Naive thymus-derived CD8-positive, alpha-beta T cell (primary cell): ENCODE measurements around the gene PCDHGB7. TPM values are rescaled to one million over a fixed set of nuclear protein-coding genes. Genes with fewer than 3 reads are reported as not detected.
A peak's percentile ranks its signal among the peaks of the same experiment; 100 is the strongest.
"Not testable (repeated sequence)": the region's sequence is repeated elsewhere in the genome, so short reads cannot be mapped to it uniquely, and the experiment has no call there.

Experiments
- ATAC-seq, 2 donors: fragments of 150-1000 bp; cut with Tn5 transposase in 1 of 2; sonication (Bioruptor Pico), chemical (Tn5 transposase) in 1 of 2; 1 replicate in 1 of 2; 2 replicates in 1 of 2; pipeline ENCODE4 v1.10.0; 2021; ENCODE audit warnings: mild to moderate bottlenecking in 2 of 2, moderate library complexity in 2 of 2
- POLR2A ChIA-PET: fragments of 350-600 bp; sonication (Branson Sonifier 250); formaldehyde crosslinking; loops from one replicate; lab custom pipeline; 2021; ENCODE audit warnings: antibody characterized with exemption; lab: Charles Lee
- DNase-seq, 10 donors: peaks; one replicate each; pipeline versions ENCODE4 v3.0.0 to v3.0.0-alpha.2; 2020 to 2022
- H3K27ac Mint-ChIP-seq, 10 donors: one replicate each; pipeline ENCODE4 v1.8.0; 2020 to 2022; ENCODE audit warnings: mild to moderate bottlenecking in 10 of 10, mixed read lengths in 10 of 10, moderate library complexity in 4 of 10, inconsistent platforms in 1 of 10
- H3K27me3 Mint-ChIP-seq, 5 donors: one replicate each; pipeline ENCODE4 v1.8.0; 2021 to 2022; ENCODE audit warnings: mixed read lengths in 5 of 5
- H3K36me3 Mint-ChIP-seq, 3 donors: one replicate each; pipeline ENCODE4 v1.8.0; 2020 to 2022; ENCODE audit warnings: mixed read lengths in 3 of 3, mild to moderate bottlenecking in 2 of 3, inconsistent platforms in 1 of 3
- H3K4me1 Mint-ChIP-seq, 4 donors: one replicate each; pipeline ENCODE4 v1.8.0; 2021 to 2022; ENCODE audit warnings: mixed read lengths in 4 of 4
- H3K4me3 Mint-ChIP-seq, 10 donors: one replicate each; pipeline ENCODE4 v1.8.0; 2020 to 2022; ENCODE audit warnings: mild to moderate bottlenecking in 10 of 10, mixed read lengths in 10 of 10, moderate library complexity in 6 of 10, inconsistent platforms in 1 of 10
- H3K9me3 Mint-ChIP-seq, 9 donors: one replicate each; pipeline ENCODE4 v1.8.0; 2020 to 2022; ENCODE audit warnings: mixed read lengths in 9 of 9, mild to moderate bottlenecking in 3 of 9, inconsistent platforms in 1 of 9, moderate library complexity in 1 of 9
- polyA plus RNA-seq, 3 donors: library from polyadenylated mRNA; unstranded; fragments of 300-500 nt; fragmentation: Illumina TruSeq; gene quantifications; one replicate each; pipeline ENCODE4 v1.2.3, GENCODE V29; 2021
- total RNA-seq, 8 experiments: library from RNA in 2 of 8; stranded (reverse) in 2 of 8; gene quantifications; one replicate each; pipeline ENCODE4 v1.2.3 and lab custom pipeline; 2021 to 2026

The PCDHGB7 gene
- total and polyA plus RNA-seq, 5 experiments from 2014 or later: 0.16 to 0.25 TPM; not detected in 3

DNA sequence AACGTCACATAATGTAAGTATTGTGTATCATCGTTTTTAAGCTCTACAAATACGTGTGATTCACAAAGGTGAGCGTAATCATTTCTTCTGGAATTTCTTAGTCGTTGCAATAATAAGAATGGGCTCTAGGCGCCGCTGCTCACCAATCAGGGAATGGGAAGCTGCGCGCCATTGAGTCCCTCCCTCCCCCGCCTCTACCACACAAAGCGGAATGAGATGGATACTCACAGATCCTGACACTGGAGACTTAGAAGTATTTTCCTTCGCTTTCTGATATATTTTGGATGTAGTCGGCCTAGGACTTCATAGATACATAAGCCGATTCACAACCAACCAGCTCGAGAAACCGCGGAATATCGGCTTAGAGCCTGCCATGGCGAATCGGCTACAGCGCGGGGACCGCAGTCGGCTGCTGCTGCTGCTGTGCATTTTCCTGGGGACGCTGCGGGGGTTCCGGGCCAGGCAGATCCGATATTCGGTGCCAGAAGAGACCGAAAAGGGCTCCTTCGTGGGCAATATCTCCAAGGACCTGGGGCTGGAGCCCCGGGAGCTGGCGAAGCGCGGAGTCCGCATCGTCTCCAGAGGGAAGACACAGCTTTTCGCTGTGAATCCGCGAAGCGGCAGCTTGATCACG, 3.5 kb downstream of the PCDHGB7 start, which contains the start of gene PCDHGA11:
Gene PCDHGA11 (plus strand): TSS at position 197 of the 634 bp plus-strand sequence. CDS start 177 bp downstream, at position 374.
- Mint-ChIP-seq H3K27me3 (peaks cover 46 to 90% (median 68%) of the 10 kb centered on the region in 5 donors), H3K27ac (peak within 1 kb of the TSS in 2 of 10 donors; percentile 64 to 93), H3K4me1 (peaks cover 0 to 17% (median 5%) of the 10 kb centered on the region in 4 donors), H3K36me3 (peaks cover 31 to 54% (median 35%) of the 10 kb centered on the region in 3 donors), H3K9me3 (peaks cover 0 to 86% (median 36%) of the 10 kb centered on the region in 9 donors), H3K4me3 (peak within 1 kb of the TSS; percentile 50 to 85 (median 76))
- peak in 4 of 10 donors; percentile 20 to 42 (median 34) for DNase-seq
- peak; percentile 39 to 49 for ATAC-seq
- POLR2A ChIA-PET: no interaction called here

DNA sequence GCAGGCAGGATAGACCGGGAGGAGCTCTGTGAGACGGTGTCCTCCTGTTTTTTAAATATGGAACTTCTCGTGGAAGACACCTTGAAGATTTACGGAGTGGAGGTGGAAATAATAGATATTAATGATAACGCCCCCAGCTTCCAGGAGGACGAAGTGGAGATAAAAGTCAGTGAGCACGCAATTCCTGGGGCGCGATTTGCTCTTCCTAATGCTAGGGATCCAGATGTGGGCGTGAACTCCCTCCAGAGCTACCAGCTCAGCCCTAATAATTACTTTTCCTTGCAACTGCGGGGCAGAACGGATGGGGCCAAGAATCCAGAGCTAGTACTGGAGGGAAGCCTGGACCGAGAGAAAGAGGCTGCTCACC, 4.0 kb downstream of the PCDHGB7 start:
- peaks cover 44 to 90% (median 69%) of the 10 kb centered on the region in 5 donors for H3K27me3 Mint-ChIP-seq
- H3K4me3 Mint-ChIP-seq: peak overlapping the region; percentile 50 to 85 (median 74)
- POLR2A ChIA-PET: no interaction called here
- peaks cover 0 to 86% (median 36%) of the 10 kb centered on the region in 9 donors for H3K9me3 Mint-ChIP-seq
- peaks cover 31 to 58% (median 35%) of the 10 kb centered on the region in 3 donors for H3K36me3 Mint-ChIP-seq
- peaks cover 0 to 17% (median 5%) of the 10 kb centered on the region in 4 donors for H3K4me1 Mint-ChIP-seq
- peak overlapping the region in 2 of 10 donors; percentile 64 to 93 for H3K27ac Mint-ChIP-seq
- ATAC-seq (no peak), DNase-seq (no peak)

DNA sequence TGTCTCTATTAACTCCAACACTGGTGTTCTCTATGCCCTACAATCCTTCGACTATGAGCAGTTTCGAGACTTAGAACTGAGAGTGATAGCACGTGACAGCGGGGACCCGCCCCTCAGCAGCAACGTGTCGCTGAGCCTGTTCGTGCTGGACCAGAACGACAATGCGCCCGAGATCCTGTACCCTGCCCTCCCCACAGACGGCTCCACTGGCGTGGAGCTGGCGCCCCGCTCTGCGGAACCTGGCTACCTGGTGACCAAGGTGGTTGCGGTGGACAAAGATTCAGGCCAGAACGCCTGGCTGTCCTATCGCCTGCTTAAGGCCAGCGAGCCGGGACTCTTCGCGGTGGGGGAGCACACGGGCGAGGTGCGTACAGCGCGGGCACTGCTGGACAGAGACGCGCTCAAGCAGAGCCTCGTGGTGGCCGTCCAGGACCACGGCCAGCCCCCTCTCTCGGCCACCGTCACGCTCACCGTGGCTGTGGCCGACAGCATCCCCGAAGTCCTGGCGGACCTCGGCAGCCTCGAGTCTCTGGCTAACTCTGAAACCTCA, 5.3 kb downstream of the PCDHGB7 start:
- Mint-ChIP-seq H3K9me3 (peaks cover 0 to 87% (median 36%) of the 10 kb centered on the region in 9 donors), H3K4me1 (peaks cover 0 to 14% (median 5%) of the 10 kb centered on the region in 4 donors), H3K27ac (peak overlapping the region in 1 of 10 donors; percentile 40), H3K27me3 (peaks cover 49 to 91% (median 73%) of the 10 kb centered on the region in 5 donors), H3K4me3 (peak overlapping the region in 1 of 10 donors; percentile 42), H3K36me3 (peaks cover 30 to 64% (median 35%) of the 10 kb centered on the region in 3 donors)
- POLR2A ChIA-PET: no interaction called here
- DNase-seq (no peak), ATAC-seq (no peak)

DNA sequence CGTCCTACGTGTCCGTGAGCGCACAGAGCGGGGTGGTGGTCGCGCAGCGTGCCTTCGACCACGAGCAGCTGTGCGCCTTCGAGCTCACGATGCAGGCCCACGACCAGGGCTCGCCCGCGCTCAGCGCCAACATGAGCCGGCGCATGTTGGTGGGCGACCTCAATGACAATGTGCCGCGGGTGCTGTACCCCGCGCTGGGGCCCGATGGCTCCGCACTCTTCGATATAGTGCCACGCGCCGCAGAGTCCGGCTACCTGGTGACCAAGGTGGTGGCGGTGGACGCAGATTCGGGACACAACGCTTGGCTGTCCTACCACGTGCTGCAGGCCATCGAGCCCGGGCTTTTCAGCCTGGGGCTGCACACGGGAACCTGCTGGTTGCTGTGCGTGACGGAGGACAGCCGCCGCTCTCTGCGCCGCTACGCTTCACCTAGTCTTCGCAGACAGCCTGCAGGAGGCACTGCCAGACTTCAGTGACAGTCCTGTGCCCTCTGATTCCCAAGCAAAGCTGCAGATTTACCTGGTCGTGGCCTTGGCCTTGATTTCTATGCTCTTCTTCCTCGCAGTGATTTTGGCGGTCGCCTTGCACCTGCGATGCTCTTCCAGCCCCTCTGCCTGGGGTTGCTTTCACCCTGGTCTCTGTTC, 10.4 kb downstream of the PCDHGB7 start:
- POLR2A ChIA-PET: no interaction called here
- no peak for ATAC-seq
- no peak overlapping the region for H3K27ac Mint-ChIP-seq
- peaks cover 3 to 9% (median 7%) of the 10 kb centered on the region in 4 donors for H3K4me1 Mint-ChIP-seq
- DNase-seq: no peak
- peaks cover 18 to 57% (median 28%) of the 10 kb centered on the region in 3 donors for H3K36me3 Mint-ChIP-seq
- H3K9me3 Mint-ChIP-seq: peaks cover 16 to 77% (median 30%) of the 10 kb centered on the region in 9 donors
- H3K4me3 Mint-ChIP-seq: peak overlapping the region in 1 of 10 donors; percentile 56
- H3K27me3 Mint-ChIP-seq: peaks cover 46 to 82% (median 59%) of the 10 kb centered on the region in 5 donors

DNA sequence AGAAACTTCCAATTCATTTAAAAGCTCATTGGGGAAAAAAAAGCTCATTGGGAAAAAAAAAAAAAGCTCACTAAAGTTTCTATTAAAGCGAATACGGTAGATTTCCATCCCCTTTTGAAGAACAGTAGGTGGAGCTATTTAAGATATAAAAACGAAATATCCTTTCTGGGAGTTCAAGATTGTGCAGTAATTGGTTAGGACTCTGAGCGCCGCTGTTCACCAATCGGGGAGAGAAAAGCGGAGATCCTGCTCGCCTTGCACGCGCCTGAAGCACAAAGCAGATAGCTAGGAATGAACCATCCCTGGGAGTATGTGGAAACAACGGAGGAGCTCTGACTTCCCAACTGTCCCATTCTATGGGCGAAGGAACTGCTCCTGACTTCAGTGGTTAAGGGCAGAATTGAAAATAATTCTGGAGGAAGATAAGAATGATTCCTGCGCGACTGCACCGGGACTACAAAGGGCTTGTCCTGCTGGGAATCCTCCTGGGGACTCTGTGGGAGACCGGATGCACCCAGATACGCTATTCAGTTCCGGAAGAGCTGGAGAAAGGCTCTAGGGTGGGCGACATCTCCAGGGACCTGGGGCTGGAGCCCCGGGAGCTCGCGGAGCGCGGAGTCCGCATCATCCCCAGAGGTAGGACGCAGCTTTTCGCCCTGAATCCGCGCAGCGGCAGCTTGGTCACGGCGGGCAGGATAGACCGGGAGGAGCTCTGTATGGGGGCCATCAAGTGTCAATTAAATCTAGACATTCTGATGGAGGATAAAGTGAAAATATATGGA, 13.0 kb downstream of the PCDHGB7 start, which contains the start of gene PCDHGA12:
Gene PCDHGA12 (plus strand): TSS at position 176 of the 782 bp plus-strand sequence. CDS start 253 bp downstream, at position 429.
- H3K36me3 Mint-ChIP-seq: peaks cover 22 to 63% (median 35%) of the 10 kb centered on the region in 3 donors

DNA sequence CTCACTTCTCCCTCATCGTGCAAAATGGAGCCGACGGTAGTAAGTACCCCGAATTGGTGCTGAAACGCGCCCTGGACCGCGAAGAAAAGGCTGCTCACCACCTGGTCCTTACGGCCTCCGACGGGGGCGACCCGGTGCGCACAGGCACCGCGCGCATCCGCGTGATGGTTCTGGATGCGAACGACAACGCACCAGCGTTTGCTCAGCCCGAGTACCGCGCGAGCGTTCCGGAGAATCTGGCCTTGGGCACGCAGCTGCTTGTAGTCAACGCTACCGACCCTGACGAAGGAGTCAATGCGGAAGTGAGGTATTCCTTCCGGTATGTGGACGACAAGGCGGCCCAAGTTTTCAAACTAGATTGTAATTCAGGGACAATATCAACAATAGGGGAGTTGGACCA, 13.8 kb downstream of the PCDHGB7 start:
- POLR2A ChIA-PET: no interaction called here
- H3K36me3 Mint-ChIP-seq: peaks cover 22 to 58% (median 31%) of the 10 kb centered on the region in 3 donors
- no peak for DNase-seq
- peak overlapping the region in 1 of 10 donors; percentile 87 for H3K27ac Mint-ChIP-seq
- ATAC-seq: peak in 1 of 2 donors; percentile 17
- peaks cover 42 to 81% (median 57%) of the 10 kb centered on the region in 5 donors for H3K27me3 Mint-ChIP-seq
- H3K4me1 Mint-ChIP-seq: peaks cover 3 to 9% (median 7%) of the 10 kb centered on the region in 4 donors
- H3K4me3 Mint-ChIP-seq: peak overlapping the region in 9 of 10 donors; percentile 4 to 81 (median 59)
- peaks cover 14 to 74% (median 36%) of the 10 kb centered on the region in 9 donors for H3K9me3 Mint-ChIP-seq

More for the DNA sequence above, 13.0 kb downstream of the PCDHGB7 start, which contains the start of gene PCDHGA12:
- peak within 1 kb of the TSS; percentile 42 to 81 (median 70) for H3K4me3 Mint-ChIP-seq
- H3K4me1 Mint-ChIP-seq: peaks cover 3 to 9% (median 7%) of the 10 kb centered on the region in 4 donors
- DNase-seq (no peak), ATAC-seq (peak in 1 of 2 donors; percentile 57)
- peaks cover 16 to 79% (median 34%) of the 10 kb centered on the region in 9 donors for H3K9me3 Mint-ChIP-seq
- H3K27ac Mint-ChIP-seq: peak within 1 kb of the TSS in 3 of 10 donors; percentile 25 to 87 (median 61)
- POLR2A ChIA-PET: no interaction called here
- H3K27me3 Mint-ChIP-seq: peaks cover 45 to 81% (median 57%) of the 10 kb centered on the region in 5 donors

GRCh38 chr5:141432308-141432707, 14.8 kb downstream of the PCDHGB7 start:
- H3K4me3 Mint-ChIP-seq: peak overlapping the region in 1 of 10 donors; percentile 66
- H3K36me3 Mint-ChIP-seq: peaks cover 22 to 53% (median 37%) of the 10 kb centered on the region in 3 donors
- ATAC-seq, DNase-seq, POLR2A ChIA-PET, H3K4me1 Mint-ChIP-seq: not testable (repeated sequence)
- peaks cover 12 to 63% (median 36%) of the 10 kb centered on the region in 9 donors for H3K9me3 Mint-ChIP-seq
- peak overlapping the region in 1 of 10 donors; percentile 87 for H3K27ac Mint-ChIP-seq
- H3K27me3 Mint-ChIP-seq: peaks cover 33 to 81% (median 59%) of the 10 kb centered on the region in 5 donors

GRCh38 chr5:141432726-141433125, 15.2 kb downstream of the PCDHGB7 start:
- Mint-ChIP-seq H3K9me3 (peaks cover 12 to 62% (median 36%) of the 10 kb centered on the region in 9 donors), H3K4me3 (peak overlapping the region in 2 of 10 donors; percentile 28 to 47), H3K36me3 (peaks cover 22 to 53% (median 40%) of the 10 kb centered on the region in 3 donors), H3K27me3 (peaks cover 33 to 81% (median 56%) of the 10 kb centered on the region in 5 donors)
- ATAC-seq, H3K27ac Mint-ChIP-seq, POLR2A ChIA-PET, H3K4me1 Mint-ChIP-seq, DNase-seq: not testable (repeated sequence)

DNA sequence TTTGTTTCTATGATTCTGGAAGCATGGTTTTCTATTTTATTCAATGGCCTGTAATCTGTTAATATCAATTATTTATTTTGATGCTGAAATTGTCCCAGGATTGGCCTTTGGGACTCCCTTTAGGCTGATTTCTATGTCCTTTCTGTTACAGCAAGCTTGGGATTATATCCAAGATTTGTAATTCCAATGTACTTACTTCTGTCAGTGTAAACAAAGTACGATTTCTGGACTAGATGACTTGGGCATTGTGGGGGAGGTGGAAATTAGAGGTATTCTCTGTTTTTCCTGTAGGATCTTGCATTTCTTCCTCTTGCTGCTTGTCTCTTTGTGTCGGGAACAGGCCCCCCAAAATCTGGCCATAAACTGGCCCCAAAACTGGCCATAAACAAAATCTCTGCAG, 16.5 kb downstream of the PCDHGB7 start:
- no peak overlapping the region for H3K27ac Mint-ChIP-seq
- H3K27me3 Mint-ChIP-seq: peaks cover 30 to 70% (median 47%) of the 10 kb centered on the region in 5 donors
- peaks cover 9 to 54% (median 33%) of the 10 kb centered on the region in 9 donors for H3K9me3 Mint-ChIP-seq
- H3K4me3 Mint-ChIP-seq: no peak overlapping the region
- H3K4me1 Mint-ChIP-seq: peaks cover 3 to 9% (median 7%) of the 10 kb centered on the region in 4 donors
- peaks cover 20 to 46% (median 37%) of the 10 kb centered on the region in 3 donors for H3K36me3 Mint-ChIP-seq
- POLR2A ChIA-PET: no interaction called here
- ATAC-seq (no peak), DNase-seq (no peak)

DNA sequence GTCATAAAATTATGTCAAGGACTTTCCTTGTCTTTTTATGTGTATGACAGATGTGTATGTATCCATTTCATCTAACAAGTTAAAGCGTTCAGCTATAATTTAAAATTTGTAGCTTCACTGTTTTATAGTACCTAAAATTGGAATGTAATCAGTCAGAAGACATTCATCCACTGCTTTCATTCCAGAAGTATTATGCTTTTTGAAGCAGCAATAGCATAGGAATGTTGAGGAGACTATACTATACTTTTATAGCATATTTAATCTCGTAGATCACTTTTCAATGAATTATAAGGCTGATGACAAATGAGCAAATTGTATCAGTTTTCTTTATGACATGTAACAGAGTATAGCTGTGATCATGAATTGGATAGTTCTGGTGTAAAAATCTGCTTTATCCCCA, 19.7 kb downstream of the PCDHGB7 start:
- peaks cover 8 to 32% (median 18%) of the 10 kb centered on the region in 3 donors for H3K36me3 Mint-ChIP-seq
- no peak for ATAC-seq
- DNase-seq: no peak
- no peaks in the 10 kb centered on the region for H3K4me1 Mint-ChIP-seq
- H3K9me3 Mint-ChIP-seq: peaks cover 0 to 44% (median 24%) of the 10 kb centered on the region in 9 donors
- H3K27ac Mint-ChIP-seq: no peak overlapping the region
- peaks cover 19 to 60% (median 35%) of the 10 kb centered on the region in 5 donors for H3K27me3 Mint-ChIP-seq
- H3K4me3 Mint-ChIP-seq: no peak overlapping the region
- POLR2A ChIA-PET: no interaction called here

- no peak for DNase-seq
- ATAC-seq: no peak
- Mint-ChIP-seq H3K27me3 (peaks cover 14 to 48% (median 16%) of the 10 kb centered on the region in 5 donors), H3K27ac (no peak overlapping the region), H3K9me3 (peaks cover 0 to 30% (median 10%) of the 10 kb centered on the region in 9 donors), H3K4me1 (no peaks in the 10 kb centered on the region), H3K4me3 (no peak overlapping the region), H3K36me3 (peaks cover under 1 to 19% (median 10%) of the 10 kb centered on the region in 3 donors)
- POLR2A ChIA-PET: no interaction called here
Measured at GRCh38 chr5:141439411-141440141, 22.1 kb downstream of the PCDHGB7 start.
